K562 (cell line): Measurements from ENCODE around the gene SDHC. TPM values are rescaled to one million over a fixed set of nuclear protein-coding genes. Genes with fewer than 3 reads are reported as not detected.

ENCODE experiments used
- COPS2 ChIP-seq: fragments of 450-650 bp; conservative IDR thresholded peaks from 2 replicates; pipeline ENCODE4 v1.6.1; 2016; ENCODE audit warnings: mild to moderate bottlenecking, moderate library complexity
- KLF13 ChIP-seq: fragments of 450-650 bp; IDR thresholded peaks from 2 replicates; pipeline ENCODE4 v1.6.1; 2016; ENCODE audit warnings: missing genetic modification characterization, low read depth, mild to moderate bottlenecking, missing compliant biosample characterization, moderate library complexity, borderline replicate concordance
- NONO ChIP-seq, 2 experiments: fragments of 200-400 bp in 1 of 2; fragments of 450-650 bp in 1 of 2; formaldehyde crosslinking in 1 of 2; IDR thresholded peaks; 2 replicates each; pipeline ENCODE4 v1.6.1; 2017; ENCODE audit warnings: low read depth in 2 of 2, mild to moderate bottlenecking in 2 of 2, moderate library complexity in 2 of 2, low read length in 1 of 2
- POLR2A ChIP-seq: fragments of 450-650 bp; conservative IDR thresholded peaks from 2 replicates; pipeline ENCODE4 v1.6.1; 2016
- THRAP3 ChIP-seq: fragments of 450-650 bp; IDR thresholded peaks from 2 replicates; pipeline ENCODE4 v1.6.1; 2016; ENCODE audit warnings: mild to moderate bottlenecking, inconsistent platforms, borderline replicate concordance
- TSHZ1 ChIP-seq: fragments of 250-450 bp; sonication (Bioruptor Pico); IDR thresholded peaks from 2 replicates; pipeline ENCODE4 v1.4.0; 2020; ENCODE audit warnings: mild to moderate bottlenecking, moderate library complexity
- U2AF2 ChIP-seq: fragments of 200-400 bp; formaldehyde crosslinking; optimal IDR thresholded peaks from 2 replicates; pipeline ENCODE3; 2017; ENCODE audit warnings: low read depth, mild to moderate bottlenecking, low read length
- ZNF121 ChIP-seq: sonication (generic); formaldehyde crosslinking; conservative IDR thresholded peaks from 2 replicates; pipeline ENCODE4 v1.8.0; 2022; ENCODE audit warnings: missing genetic modification reagents
- ZNF311 ChIP-seq: fragments of 250-450 bp; sonication (Bioruptor Pico); IDR thresholded peaks from 2 replicates; pipeline ENCODE4 v1.4.0; 2020; ENCODE audit warnings: mild to moderate bottlenecking, moderate library complexity
- ZNF444 ChIP-seq: fragments of 250-450 bp; sonication (Bioruptor Pico); IDR thresholded peaks from 2 replicates; pipeline ENCODE4 v1.4.0; 2020; ENCODE audit warnings: mild to moderate bottlenecking, moderate library complexity
- ZNF639 ChIP-seq, 2 experiments: fragments of 200-800 bp in 1 of 2; sonication (Bioruptor generic) in 1 of 2; sonication (generic) in 1 of 2; formaldehyde crosslinking in 1 of 2; IDR thresholded peaks in 1 of 2; conservative IDR thresholded peaks in 1 of 2; 2 replicates each; pipeline versions ENCODE4 v1.5.0 to v1.6.1; 2016 to 2020; ENCODE audit warnings: missing compliant biosample characterization in 1 of 2, missing genetic modification characterization in 1 of 2, missing genetic modification reagents in 1 of 2
- ZNF707 ChIP-seq: fragments of 250-450 bp; sonication (Bioruptor Pico); conservative IDR thresholded peaks from 2 replicates; pipeline ENCODE4 v1.8.0; 2022; ENCODE audit warnings: inconsistent platforms, mild to moderate bottlenecking, moderate library complexity
- polyA plus RNA-seq, 8 experiments: library from polyadenylated mRNA; depleted of rRNA in 4 of 8; stranded (reverse) in 5 of 8; unstranded in 3 of 8; fragments of >200 nt; fragmentation: Nextera tagmentation in 2 of 8; fragmentation: Illumina TruSeq in 1 of 8; extraction: Ambion mirVana in 2 of 8; extraction: Trizol in 1 of 8; gene quantifications; 2 replicates each; pipeline versions ENCODE4 v1.2.1 to v1.2.3, GENCODE V29; 2011 to 2014; ENCODE audit warnings: inconsistent platforms in 1 of 8, missing spikeins in 1 of 8
- total RNA-seq, 7 experiments: library from RNA; depleted of rRNA in 6 of 7; stranded (reverse); fragments of >200 nt in 6 of 7; fragmentation: Illumina TruSeq in 2 of 7; extraction: Trizol in 2 of 7; gene quantifications; 2 replicates each; pipeline versions ENCODE4 v1.2.1 to v1.2.3, GENCODE V29; 2011 to 2021; ENCODE audit warnings: low replicate concordance in 1 of 7
- TF ChIP-seq, protein P1 (sequence below): sonication (generic); formaldehyde crosslinking; IDR thresholded peaks from 2 replicates; pipeline ENCODE4 v1.8.0; 2023; ENCODE audit warnings: mild to moderate bottlenecking, missing genetic modification reagents
- TF ChIP-seq, protein P2 (sequence below): fragments of 250-450 bp; sonication (Bioruptor Pico); IDR thresholded peaks from 2 replicates; pipeline ENCODE4 v1.8.0; 2021; ENCODE audit warnings: mild to moderate bottlenecking, moderate library complexity
- TF ChIP-seq, protein P3 (sequence below): fragments of 450-650 bp; IDR thresholded peaks from 2 replicates; pipeline ENCODE4 v1.6.1; 2016; ENCODE audit warnings: missing biosample characterization, missing genetic modification characterization
- TF ChIP-seq, protein P4 (sequence below): fragments of 250-450 bp; sonication (Bioruptor Pico); IDR thresholded peaks from 2 replicates; pipeline ENCODE4 v1.5.0; 2021

SDHC gene
- total and polyA plus RNA-seq, 9 of the 15 experiments (the other 6 are each of a cell fraction or from before 2014, with no cell fraction given), result 7.7 to 309 (median 174) TPM

GRCh38 chr1:161314201-161314981, at the start of gene SDHC (continued):
- TF ChIP-seq TSHZ1 (CRISPR knock-in tag) (no peak), ZNF639 (CRISPR knock-in tag; conservative IDR thresholded peaks at IDR 0.05 in 1 of 2, IDR thresholded peaks at IDR 0.05 in 1 of 2) (peak in 1 of 2 experiments; percentile 51; a peak in 1 of 4 replicates), ZNF707 (CRISPR knock-in tag) (no peak), ZNF311 (no peak), COPS2 (no peak), POLR2A (peak; percentile 97), ZNF444 (CRISPR knock-in tag) (no peak), NONO (IDR thresholded peaks at IDR 0.05; ENCODE audit: low read depth in 2 of 2, low read length in 1 of 2) (no peak), ZNF121 (CRISPR knock-in tag) (no peak), U2AF2 (no peak), THRAP3 (peak; percentile 22; the same call in 1 of the 2 replicates), KLF13 (peak; percentile 40)
- TF ChIP-seq, protein P1, sequence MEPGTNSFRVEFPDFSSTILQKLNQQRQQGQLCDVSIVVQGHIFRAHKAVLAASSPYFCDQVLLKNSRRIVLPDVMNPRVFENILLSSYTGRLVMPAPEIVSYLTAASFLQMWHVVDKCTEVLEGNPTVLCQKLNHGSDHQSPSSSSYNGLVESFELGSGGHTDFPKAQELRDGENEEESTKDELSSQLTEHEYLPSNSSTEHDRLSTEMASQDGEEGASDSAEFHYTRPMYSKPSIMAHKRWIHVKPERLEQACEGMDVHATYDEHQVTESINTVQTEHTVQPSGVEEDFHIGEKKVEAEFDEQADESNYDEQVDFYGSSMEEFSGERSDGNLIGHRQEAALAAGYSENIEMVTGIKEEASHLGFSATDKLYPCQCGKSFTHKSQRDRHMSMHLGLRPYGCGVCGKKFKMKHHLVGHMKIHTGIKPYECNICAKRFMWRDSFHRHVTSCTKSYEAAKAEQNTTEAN, result no peak
- TF ChIP-seq, protein P2, sequence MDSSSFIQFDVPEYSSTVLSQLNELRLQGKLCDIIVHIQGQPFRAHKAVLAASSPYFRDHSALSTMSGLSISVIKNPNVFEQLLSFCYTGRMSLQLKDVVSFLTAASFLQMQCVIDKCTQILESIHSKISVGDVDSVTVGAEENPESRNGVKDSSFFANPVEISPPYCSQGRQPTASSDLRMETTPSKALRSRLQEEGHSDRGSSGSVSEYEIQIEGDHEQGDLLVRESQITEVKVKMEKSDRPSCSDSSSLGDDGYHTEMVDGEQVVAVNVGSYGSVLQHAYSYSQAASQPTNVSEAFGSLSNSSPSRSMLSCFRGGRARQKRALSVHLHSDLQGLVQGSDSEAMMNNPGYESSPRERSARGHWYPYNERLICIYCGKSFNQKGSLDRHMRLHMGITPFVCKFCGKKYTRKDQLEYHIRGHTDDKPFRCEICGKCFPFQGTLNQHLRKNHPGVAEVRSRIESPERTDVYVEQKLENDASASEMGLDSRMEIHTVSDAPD (CRISPR knock-in tag), result no peak
- TF ChIP-seq, protein P3, sequence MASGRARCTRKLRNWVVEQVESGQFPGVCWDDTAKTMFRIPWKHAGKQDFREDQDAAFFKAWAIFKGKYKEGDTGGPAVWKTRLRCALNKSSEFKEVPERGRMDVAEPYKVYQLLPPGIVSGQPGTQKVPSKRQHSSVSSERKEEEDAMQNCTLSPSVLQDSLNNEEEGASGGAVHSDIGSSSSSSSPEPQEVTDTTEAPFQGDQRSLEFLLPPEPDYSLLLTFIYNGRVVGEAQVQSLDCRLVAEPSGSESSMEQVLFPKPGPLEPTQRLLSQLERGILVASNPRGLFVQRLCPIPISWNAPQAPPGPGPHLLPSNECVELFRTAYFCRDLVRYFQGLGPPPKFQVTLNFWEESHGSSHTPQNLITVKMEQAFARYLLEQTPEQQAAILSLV (tag), result no peak; the same call in 1 of the 2 replicates
- TF ChIP-seq, protein P4, sequence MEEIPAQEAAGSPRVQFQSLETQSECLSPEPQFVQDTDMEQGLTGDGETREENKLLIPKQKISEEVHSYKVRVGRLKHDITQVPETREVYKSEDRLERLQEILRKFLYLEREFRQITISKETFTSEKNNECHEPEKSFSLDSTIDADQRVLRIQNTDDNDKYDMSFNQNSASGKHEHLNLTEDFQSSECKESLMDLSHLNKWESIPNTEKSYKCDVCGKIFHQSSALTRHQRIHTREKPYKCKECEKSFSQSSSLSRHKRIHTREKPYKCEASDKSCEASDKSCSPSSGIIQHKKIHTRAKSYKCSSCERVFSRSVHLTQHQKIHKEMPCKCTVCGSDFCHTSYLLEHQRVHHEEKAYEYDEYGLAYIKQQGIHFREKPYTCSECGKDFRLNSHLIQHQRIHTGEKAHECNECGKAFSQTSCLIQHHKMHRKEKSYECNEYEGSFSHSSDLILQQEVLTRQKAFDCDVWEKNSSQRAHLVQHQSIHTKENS (CRISPR knock-in tag), result no peak
